ENCODE results near the gene LDHAL6B.

Gene LDHAL6B

DNA sequence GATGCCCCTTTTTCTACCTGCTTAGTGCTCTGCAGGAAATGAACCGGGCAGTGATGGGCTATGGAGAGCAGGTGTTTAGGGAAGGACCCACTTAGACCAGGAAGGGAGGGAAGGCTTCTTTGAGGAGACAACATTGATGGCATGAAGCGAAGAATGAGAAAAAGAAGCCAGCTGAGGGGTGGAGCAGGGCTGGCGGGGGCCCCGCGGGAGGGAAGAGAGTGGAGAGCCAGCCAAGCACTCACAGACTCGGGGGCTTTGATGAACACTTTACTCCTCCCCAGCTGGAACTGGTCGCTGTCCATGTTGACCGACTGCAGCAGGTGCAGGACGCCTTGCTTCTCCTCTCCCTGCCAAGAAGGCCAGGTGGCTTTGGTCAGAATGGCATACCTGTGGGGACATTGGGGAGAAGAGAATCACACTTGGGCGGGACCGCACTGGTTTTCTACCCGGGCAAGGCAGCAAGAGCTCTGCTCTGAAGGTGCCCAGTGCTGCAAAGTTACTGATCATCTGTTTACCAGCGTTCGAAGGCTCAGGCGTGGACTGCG is 28.4 kb upstream of the LDHAL6B start:
- DNase-seq, result no peak

- peak; percentile 48 for DNase-seq
Observed at GRCh38 chr15:59179717-59180116, 26.9 kb upstream of the LDHAL6B start.

DNA sequence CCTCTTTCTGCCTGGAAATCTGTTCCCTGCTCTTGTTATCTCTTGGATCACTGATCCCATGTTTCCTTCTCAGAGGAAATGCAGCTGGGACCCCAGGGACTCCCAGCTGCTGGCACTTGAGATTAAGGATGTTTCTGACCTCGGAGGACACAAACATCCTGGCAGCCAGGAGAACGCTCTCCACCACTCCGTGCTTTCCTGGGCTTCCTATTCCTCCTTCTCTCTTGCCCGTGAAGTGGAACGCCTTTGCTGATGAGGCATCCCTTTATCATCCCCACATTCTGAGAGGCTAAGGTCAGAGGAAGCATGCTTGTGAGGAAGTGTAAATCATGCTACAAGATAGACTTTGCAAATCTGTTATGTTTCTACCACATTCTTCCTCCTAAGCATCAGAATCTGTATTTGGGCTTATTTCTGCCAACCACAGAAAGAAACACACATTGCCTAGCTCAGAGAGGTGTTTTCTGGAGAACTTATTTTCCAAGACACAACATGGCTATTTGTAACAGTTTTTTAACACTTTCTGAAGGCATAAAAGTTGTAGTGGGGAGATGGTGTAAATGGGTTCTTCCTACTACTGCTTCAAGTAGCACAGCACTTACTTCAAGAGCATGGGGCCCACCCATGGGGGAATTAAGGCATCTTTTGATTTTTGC is 25.6 kb upstream of the LDHAL6B start:
- no peak for DNase-seq

DNA sequence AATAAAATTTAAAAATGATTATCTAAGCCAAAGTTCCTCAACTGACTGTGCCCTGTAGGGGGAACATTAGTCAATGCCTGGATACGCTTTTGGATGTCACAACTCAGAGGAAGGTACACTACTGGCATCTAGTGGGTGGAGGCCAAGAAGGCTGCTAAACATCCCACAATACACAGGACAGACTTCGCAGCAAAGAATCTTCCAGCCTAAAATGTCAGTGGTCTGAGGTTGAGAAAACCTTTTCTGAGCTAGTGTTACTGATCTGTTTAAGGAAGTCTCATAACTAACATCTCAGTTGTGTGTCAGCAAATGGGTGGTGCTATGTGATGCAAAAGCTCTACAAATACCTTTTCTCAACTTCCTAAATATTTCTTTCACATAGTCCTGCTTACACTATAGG is 20.9 kb upstream of the LDHAL6B start:
- DNase-seq, result no peak

GRCh38 chr15:59186501-59186900 is 20.1 kb upstream of the LDHAL6B start:
- no peak for DNase-seq

- DNase-seq, result no peak
Observed at GRCh38 chr15:59189241-59189640, 17.4 kb upstream of the LDHAL6B start.

GRCh38 chr15:59190291-59190690 is 16.4 kb upstream of the LDHAL6B start:
- DNase-seq, result no peak

- DNase-seq, result no peak
Observed at GRCh38 chr15:59191855-59192237, 14.8 kb upstream of the LDHAL6B start.

GRCh38 chr15:59194639-59195325 is 11.9 kb upstream of the LDHAL6B start:
- no peak for DNase-seq

GRCh38 chr15:59196416-59196815 is 10.2 kb upstream of the LDHAL6B start:
- no peak for DNase-seq

DNA sequence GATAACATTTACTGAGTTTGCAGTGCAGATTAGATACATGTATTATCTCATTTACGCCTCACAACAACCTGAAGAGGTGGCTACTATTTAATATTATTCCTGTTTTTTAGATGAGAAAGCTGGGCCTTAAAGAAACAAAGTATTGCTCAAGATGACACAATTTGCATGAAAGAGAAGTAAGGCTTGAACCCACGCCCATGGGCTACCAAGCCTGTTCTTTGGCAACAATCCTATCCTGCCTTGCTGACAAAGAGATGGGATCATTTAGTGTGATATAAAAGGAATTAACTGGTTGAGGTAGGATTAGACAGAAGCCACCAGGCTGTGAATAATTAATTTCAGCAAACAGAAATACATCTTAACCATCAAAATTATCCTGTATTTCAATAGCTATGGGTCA is 9.2 kb upstream of the LDHAL6B start:
- DNase-seq, result no peak

- no peak for DNase-seq
Observed at GRCh38 chr15:59199626-59200465, 6.8 kb upstream of the LDHAL6B start.

GRCh38 chr15:59200560-59200959 is 6.1 kb upstream of the LDHAL6B start:
- no peak for DNase-seq

GRCh38 chr15:59203008-59203407 is 3.6 kb upstream of the LDHAL6B start:
- DNase-seq, result no peak

- no peak for DNase-seq
Observed at GRCh38 chr15:59203657-59204056, 3.0 kb upstream of the LDHAL6B start.

DNA sequence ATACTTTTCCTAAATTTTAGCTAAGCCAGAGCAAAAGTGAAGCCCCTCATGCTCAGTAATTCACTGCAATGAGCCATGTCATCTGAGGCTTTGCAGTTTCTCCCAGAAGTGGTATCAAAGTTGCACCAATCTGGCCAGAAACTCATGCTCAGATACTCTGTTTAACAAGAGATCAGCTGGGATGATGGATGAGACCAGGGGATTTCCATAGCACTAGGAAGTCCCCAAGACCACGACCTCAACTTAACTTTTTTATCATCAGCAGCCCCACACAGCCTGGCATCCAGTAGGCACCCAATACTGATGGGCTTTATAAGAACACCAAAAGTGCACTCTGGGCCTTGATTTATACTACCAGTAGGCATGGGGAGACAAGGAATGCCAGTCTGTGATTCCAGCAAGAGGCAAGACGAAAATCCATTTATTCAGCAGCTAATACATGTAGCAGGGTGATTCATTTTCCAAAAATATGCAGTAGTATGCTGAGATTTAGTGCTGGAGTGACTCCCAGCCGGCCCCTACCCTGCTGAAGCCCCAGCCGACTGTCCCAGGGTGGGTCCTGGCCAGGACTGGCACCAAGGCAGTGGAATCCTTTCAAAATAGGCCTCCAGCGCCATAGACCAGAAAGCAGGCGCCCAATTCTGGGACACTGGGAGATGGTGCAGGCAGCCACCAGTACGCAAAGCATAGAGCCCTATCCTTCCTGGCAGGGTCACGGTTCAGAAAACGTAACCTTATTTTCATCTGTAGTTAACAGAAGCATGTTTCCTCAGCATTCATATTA is 612 bp upstream of the LDHAL6B start:
- no peak for DNase-seq

GRCh38 chr15:59208613-59209249 is 2.1 kb downstream of the LDHAL6B start:
- DNase-seq, result no peak

GRCh38 chr15:59210186-59210585 is 3.5 kb downstream of the LDHAL6B start:
- no peak for DNase-seq

DNA sequence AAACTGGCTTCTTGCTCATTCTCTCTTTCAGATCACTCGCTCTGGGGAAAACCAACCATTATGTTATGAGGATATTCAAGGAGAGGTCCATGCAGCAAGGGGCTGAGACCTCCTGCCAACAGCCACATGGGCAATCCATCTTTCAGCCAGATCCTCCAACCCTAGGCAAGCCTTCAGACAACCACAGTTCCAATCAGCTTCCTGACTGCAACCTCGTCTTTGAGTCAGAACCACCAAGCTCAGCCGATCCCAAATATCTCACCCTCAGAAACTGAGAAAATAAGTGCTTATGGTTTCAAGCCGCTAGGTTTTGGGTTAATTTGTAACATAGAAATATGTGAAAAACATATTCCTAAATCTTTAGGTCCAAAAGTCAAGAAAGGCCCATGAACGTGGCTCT is 10.3 kb downstream of the LDHAL6B start:
- DNase-seq, result no peak

DNA sequence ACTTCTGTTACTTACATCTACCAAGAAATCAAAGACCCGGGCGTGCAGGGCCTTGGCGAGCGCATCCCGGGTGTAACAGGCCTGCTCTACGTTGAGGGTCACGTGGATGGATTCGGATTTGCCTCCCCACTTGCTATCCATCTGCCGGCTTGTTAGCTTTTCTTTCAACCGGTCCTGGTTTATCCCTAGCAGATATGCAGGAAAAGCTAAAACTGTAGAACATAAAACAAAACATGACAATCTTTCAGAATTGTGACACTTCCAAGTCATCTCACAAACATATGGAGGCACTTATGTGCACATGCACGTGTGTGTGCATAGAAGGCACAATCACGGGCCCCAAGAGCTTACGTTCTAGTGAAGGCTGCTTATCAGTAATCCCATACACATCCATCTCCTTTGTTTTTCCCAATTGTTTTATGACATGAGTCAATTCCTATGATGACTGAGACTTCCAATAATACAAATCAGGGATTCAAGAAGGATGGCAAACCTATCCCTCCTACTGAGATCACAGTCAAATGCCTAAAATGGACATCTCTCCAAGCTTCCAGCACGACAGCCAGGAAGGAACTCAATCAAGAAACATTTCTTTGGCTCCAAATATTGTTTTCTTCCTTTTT is 11.3 kb downstream of the LDHAL6B start:
- DNase-seq, result no peak

DNA sequence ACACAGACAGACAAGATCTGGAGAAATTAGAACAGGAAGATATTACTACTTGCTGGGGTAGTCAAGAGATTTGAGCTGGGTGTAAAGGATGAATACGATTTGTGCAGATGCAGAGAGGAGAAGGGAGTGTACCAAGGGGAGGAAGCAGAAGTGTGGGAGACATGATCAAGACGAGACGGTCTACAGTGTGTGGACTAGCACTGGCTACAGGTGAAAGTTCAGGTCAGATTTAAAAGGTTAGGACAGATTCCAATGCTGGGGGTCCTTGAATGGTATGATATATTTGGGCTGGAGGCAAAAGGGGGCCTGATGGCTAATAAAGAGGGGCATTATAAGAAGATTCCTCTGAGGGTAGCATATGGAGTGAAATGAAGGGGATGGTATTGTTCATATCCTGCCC is 12.1 kb downstream of the LDHAL6B start:
- DNase-seq, result no peak
